ENCODE measurements around the gene E2F1.

The E2F1 gene

DNA sequence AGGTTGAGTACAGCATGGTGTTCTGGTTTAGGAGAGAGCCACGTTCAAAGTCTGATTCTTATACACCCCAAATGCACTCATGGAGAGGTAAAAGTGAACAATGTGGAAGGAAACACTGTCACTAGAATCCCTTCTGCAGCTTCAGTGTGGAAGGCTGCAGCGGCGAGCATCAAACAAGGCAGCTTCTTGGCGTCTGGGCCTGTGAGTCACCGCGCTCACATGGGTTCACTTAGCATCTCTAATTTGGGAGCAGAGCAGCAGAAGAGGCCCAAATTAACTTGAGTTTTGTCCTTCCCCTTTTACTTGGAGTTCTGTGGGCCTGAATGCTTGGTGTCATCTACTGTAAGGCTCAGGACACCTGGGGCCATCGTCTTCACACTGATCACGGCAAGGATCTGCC is 10.9 kb upstream of the E2F1 start:
- H3K4me3 ChIP-seq (ENCODE audit: low read depth, low read length) = no peak overlapping the region
- TF ChIP-seq POLR2A (IDR thresholded peaks at IDR 0.05; ENCODE audit: extremely low read depth, insufficient read length) = no peak
- TF ChIP-seq, protein P1, sequence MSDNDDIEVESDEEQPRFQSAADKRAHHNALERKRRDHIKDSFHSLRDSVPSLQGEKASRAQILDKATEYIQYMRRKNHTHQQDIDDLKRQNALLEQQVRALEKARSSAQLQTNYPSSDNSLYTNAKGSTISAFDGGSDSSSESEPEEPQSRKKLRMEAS (IDR thresholded peaks at IDR 0.05; ENCODE audit: low read depth, low read length) = no peak
- TF ChIP-seq, protein P2, sequence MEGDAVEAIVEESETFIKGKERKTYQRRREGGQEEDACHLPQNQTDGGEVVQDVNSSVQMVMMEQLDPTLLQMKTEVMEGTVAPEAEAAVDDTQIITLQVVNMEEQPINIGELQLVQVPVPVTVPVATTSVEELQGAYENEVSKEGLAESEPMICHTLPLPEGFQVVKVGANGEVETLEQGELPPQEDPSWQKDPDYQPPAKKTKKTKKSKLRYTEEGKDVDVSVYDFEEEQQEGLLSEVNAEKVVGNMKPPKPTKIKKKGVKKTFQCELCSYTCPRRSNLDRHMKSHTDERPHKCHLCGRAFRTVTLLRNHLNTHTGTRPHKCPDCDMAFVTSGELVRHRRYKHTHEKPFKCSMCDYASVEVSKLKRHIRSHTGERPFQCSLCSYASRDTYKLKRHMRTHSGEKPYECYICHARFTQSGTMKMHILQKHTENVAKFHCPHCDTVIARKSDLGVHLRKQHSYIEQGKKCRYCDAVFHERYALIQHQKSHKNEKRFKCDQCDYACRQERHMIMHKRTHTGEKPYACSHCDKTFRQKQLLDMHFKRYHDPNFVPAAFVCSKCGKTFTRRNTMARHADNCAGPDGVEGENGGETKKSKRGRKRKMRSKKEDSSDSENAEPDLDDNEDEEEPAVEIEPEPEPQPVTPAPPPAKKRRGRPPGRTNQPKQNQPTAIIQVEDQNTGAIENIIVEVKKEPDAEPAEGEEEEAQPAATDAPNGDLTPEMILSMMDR (IDR thresholded peaks at IDR 0.05; ENCODE audit: low read depth, low read length) = no peak
- peak; percentile 2 for DNase-seq (ENCODE audit: low read depth)

DNA sequence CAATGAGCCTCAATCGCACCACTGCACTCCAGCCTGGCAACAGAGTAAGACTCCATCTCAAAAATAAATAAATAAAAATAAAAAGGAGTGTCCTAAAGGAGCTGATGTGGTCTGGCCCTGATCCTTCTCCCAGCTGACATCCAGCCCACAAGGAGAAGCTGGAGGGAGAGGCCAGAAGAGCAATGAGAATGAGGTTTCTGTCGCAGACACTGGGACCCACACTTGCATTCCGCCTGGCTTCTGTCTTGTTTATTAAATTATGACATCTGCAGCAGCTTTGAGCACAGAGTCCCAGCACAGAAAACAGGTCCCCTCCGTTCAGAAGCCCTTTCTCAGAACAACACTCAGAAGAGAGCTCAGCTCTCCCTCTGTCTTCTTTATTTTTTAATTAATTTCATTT is 10.3 kb upstream of the E2F1 start:
- H3K4me3 ChIP-seq (ENCODE audit: low read depth, low read length) = no peak overlapping the region
- TF ChIP-seq MYC (IDR thresholded peaks at IDR 0.05; ENCODE audit: low read depth, low read length) = no peak
- TF ChIP-seq, protein P2 (IDR thresholded peaks at IDR 0.05; ENCODE audit: low read depth, low read length) = no peak
- TF ChIP-seq, protein P1 (IDR thresholded peaks at IDR 0.05; ENCODE audit: low read depth, low read length) = no peak
- no peak for TF ChIP-seq POLR2A (IDR thresholded peaks at IDR 0.05; ENCODE audit: extremely low read depth, insufficient read length)
- no peak for DNase-seq (ENCODE audit: low read depth)

DNA sequence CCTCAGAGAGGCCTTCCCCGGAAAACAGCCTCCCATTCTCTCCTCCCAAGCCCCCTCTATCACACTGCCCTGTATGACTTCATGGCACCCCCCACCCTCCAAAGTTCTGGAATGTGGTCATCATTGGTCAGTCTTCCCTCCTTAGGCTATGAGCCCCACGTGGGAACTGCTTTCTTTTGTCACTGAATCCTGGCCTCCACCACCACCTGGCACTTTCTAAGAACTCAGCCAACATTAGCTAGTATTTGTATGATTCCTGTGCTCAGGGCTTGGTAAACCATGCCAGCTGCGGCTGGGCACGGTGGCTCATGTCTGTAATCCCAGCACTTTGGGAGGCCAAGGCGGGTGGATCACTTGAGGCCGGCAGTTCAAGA is 8.4 kb upstream of the E2F1 start:
- DNase-seq (ENCODE audit: low read depth) = peak; percentile 1
- no peak overlapping the region for H3K4me3 ChIP-seq (ENCODE audit: low read depth, low read length)
- TF ChIP-seq POLR2A (IDR thresholded peaks at IDR 0.05; ENCODE audit: extremely low read depth, insufficient read length) (no peak), MYC (IDR thresholded peaks at IDR 0.05; ENCODE audit: low read depth, low read length) (no peak)
- TF ChIP-seq, protein P2 (IDR thresholded peaks at IDR 0.05; ENCODE audit: low read depth, low read length) = no peak
- TF ChIP-seq, protein P1 (IDR thresholded peaks at IDR 0.05; ENCODE audit: low read depth, low read length) = no peak

DNA sequence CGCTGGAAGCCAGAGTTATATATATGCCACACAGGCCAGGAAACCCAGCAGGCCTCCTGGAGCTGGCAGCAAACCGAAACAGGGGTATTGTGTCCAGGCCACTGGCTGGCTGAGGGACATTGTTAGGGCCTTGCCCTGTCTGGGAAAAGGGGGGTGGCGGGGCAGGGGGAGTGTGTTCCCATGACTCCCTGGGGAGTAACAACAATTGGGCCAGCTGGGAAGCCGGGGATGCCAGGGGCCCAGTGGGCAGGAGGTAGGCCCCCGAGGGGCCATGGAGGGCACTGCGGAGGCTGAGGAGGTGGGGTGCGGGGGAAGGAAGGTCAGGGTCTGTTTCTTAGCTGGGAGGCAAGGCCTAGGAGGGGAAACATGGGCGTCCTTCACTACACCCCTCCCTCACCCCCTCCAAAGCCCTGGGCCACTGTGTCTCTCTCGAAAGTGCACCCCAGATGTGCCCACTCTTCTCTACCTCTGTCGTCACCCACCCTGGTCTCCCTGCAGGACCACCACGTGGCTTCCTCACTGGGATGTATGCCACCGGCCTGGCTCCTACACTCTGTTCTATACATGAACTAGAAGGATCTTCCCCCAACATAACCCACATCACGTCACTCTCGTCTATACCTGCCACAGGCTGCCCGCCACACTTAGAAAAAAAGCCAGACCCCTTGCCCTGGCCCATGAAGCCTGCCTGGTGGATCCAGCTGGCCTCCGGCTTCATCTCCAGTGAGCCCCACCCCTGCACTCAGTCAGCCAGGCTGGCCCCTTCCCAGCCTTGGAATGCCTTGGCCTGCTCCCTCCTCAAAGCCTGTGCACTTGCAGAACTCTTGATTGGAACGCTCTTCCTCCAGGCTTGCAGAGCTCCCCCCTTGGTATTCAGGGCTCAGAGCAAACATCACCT is 7.8 kb upstream of the E2F1 start:
- no peak overlapping the region for H3K4me3 ChIP-seq (ENCODE audit: low read depth, low read length)
- TF ChIP-seq POLR2A (IDR thresholded peaks at IDR 0.05; ENCODE audit: extremely low read depth, insufficient read length) = no peak
- TF ChIP-seq MYC (IDR thresholded peaks at IDR 0.05; ENCODE audit: low read depth, low read length) = no peak
- TF ChIP-seq, protein P2 (IDR thresholded peaks at IDR 0.05; ENCODE audit: low read depth, low read length) = no peak
- TF ChIP-seq, protein P1 (IDR thresholded peaks at IDR 0.05; ENCODE audit: low read depth, low read length) = no peak
- peak; percentile 10 for DNase-seq (ENCODE audit: low read depth)

DNA sequence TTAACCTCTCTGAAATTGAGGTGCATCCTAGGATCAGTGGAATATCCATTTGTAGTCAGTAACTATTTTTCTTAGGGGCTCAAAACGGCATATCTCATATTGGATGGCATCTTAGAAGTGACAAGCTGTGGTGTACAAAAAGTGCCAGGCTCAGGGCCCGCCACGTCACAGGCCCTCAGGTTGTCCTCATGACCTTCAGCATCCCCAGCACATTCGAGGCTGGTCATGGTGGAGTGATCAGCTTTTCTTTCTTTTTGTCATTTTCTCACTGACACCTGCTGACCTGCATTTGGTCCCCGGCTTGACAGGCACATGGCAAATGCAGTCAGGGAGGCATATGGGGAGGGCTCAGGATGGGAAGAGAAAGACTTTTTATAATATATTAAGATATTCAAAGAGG is 7.1 kb upstream of the E2F1 start:
- no peak overlapping the region for H3K4me3 ChIP-seq (ENCODE audit: low read depth, low read length)
- TF ChIP-seq MYC (IDR thresholded peaks at IDR 0.05; ENCODE audit: low read depth, low read length) (no peak), POLR2A (IDR thresholded peaks at IDR 0.05; ENCODE audit: extremely low read depth, insufficient read length) (no peak)
- TF ChIP-seq, protein P2 (IDR thresholded peaks at IDR 0.05; ENCODE audit: low read depth, low read length) = no peak
- TF ChIP-seq, protein P1 (IDR thresholded peaks at IDR 0.05; ENCODE audit: low read depth, low read length) = no peak
- DNase-seq (ENCODE audit: low read depth) = peak; percentile 0

Data from NB4 (cell line).